CD4-positive, alpha-beta T cell (primary cell): Measurements from ENCODE around the gene ESX1. TPM values are rescaled to one million over a fixed set of nuclear protein-coding genes. Genes with fewer than 3 reads are reported as not detected.

ENCODE experiments used
- ATAC-seq: fragments of 200-7000 bp; cut with Tn5 transposase; one replicate; pipeline ENCODE4 v1.10.0; 2022; ENCODE audit warnings: mild to moderate bottlenecking; ENCODE audit not compliant: poor library complexity
- CTCF ChIA-PET: fragments of 350-600 bp; sonication (Branson Sonifier 250); formaldehyde crosslinking; loops from one replicate; lab custom pipeline; 2021; ENCODE audit warnings: antibody characterized with exemption, inconsistent platforms; lab: Charles Lee
- POLR2A ChIA-PET: fragments of 350-600 bp; sonication (Branson Sonifier 250); formaldehyde crosslinking; loops from one replicate; lab custom pipeline; 2021; ENCODE audit warnings: antibody characterized with exemption, inconsistent platforms; lab: Charles Lee
- DNase-seq, 14 experiments: peaks; one replicate each; pipeline ENCODE4 v3.0.0-alpha.2; 2013 to 2020; ENCODE audit warnings: mixed read lengths in 2 of 14
- H3K27ac ChIP-seq, 2 donors: one replicate each; pipeline versions ENCODE4 v1.5.1 to v1.7.0; 2013; ENCODE audit warnings: low read length in 2 of 2, low read depth in 1 of 2, mild to moderate bottlenecking in 1 of 2
- H3K27me3 ChIP-seq, 2 experiments: 1 replicate in 1 of 2; 2 replicates in 1 of 2; pipeline versions ENCODE4 v1.6.1 to v1.7.0; 2013; ENCODE audit warnings: low read length in 2 of 2, control low read depth in 1 of 2, mild to moderate bottlenecking in 1 of 2, moderate library complexity in 1 of 2; ENCODE audit not compliant: insufficient read depth in 2 of 2, control insufficient read depth in 1 of 2
- H3K36me3 ChIP-seq: one replicate; pipeline ENCODE4 v1.6.1; 2013; ENCODE audit warnings: low read length, control low read depth; ENCODE audit not compliant: insufficient read depth
- H3K4me1 ChIP-seq: one replicate; pipeline ENCODE4 v1.6.1; 2013; ENCODE audit warnings: low read length, control low read depth; ENCODE audit not compliant: insufficient read depth
- H3K4me3 ChIP-seq: one replicate; pipeline ENCODE4 v1.5.1; 2013; ENCODE audit warnings: mild to moderate bottlenecking, low read length, moderate library complexity
- H3K9me3 ChIP-seq, 2 experiments: 1 replicate in 1 of 2; 2 replicates in 1 of 2; pipeline versions ENCODE4 v1.6.1 to v1.7.0; 2013; ENCODE audit warnings: low read length in 2 of 2, mild to moderate bottlenecking in 2 of 2, control low read depth in 1 of 2, moderate library complexity in 1 of 2; ENCODE audit not compliant: control insufficient read depth in 1 of 2, insufficient read depth in 1 of 2
- H3K27ac Mint-ChIP-seq: one replicate; pipeline ENCODE4 v1.8.0; 2020; ENCODE audit warnings: mixed read lengths
- H3K27me3 Mint-ChIP-seq: one replicate; pipeline ENCODE4 v1.8.0; 2021; ENCODE audit warnings: mixed read lengths
- H3K36me3 Mint-ChIP-seq: one replicate; pipeline ENCODE4 v1.8.0; 2021; ENCODE audit warnings: low read depth, mixed read lengths
- H3K4me1 Mint-ChIP-seq: one replicate; pipeline ENCODE4 v1.8.0; 2021; ENCODE audit warnings: low read depth, mixed read lengths
- H3K4me3 Mint-ChIP-seq: one replicate; pipeline ENCODE4 v1.8.0; 2020; ENCODE audit warnings: mild to moderate bottlenecking, mixed read lengths
- H3K9me3 Mint-ChIP-seq: one replicate; pipeline ENCODE4 v1.8.0; 2020; ENCODE audit warnings: mixed read lengths
- intact Hi-C, 2 experiments: fragments of 100-400 bp; cut with DNase I in 1 of 2; cut with micrococcal nuclease in 1 of 2; formaldehyde crosslinking; loops; one replicate each; pipeline versions ENCODE4 v1.15.1 to v1.9.0; 2023 to 2025; cut with DNase I, micrococcal nuclease
- total RNA-seq, 174 experiments: library from RNA in 2 of 174; stranded (reverse) in 2 of 174; gene quantifications; one replicate each; pipeline ENCODE4 v1.2.3 and lab custom pipeline; 2021 to 2026
- TF ChIP-seq, protein P1 (sequence below): fragments of 200-600 bp; IDR thresholded peaks from one replicate; pipeline ENCODE4 v1.8.0; 2022; ENCODE audit warnings: antibody characterized with exemption, mild to moderate bottlenecking

ESX1 gene
- total RNA-seq, 2 experiments from 2014 or later, result not detected

DNA sequence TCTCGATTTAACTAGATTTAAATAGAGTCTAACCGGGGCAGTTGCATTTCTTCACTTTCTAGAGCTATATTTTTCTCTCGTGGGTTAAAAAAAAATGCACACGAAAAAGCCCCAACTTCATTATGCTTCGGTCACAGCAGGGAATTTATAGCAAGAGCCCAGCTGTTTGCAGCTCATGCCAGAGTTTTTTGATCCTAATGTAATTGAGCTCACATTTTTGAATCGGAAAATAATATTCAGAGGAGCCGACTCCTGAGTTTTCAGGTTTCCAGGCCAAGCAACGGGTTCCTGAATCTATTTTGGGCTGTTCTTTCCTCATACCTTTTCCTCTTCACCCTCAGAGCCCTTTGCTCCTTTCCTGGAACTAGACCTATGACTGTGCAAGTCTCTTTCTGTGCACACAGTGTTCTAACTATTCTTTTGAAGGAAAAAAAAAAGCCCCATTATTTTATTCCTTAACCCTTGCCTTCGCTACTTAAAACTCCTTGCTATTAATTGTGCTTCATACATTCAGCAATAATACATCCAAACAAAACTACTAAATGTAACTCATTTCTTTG, 27.5 kb upstream of the ESX1 start:
- H3K27me3 Mint-ChIP-seq, result peaks cover 20% of the 10 kb centered on the region
- no peaks in the 10 kb centered on the region for H3K9me3 Mint-ChIP-seq
- intact Hi-C loops, result no loop called here
- ChIA-PET CTCF (interaction anchor here (1.2 kb wide), 1 partner anchor 12 kb away, joined by 3 read pairs; no protein-coding TSS in a partner anchor), POLR2A (no interaction called here)
- Histone ChIP-seq H3K27me3 (no peaks in the 10 kb centered on the region), H3K27ac (no peak overlapping the region), H3K4me3 (no peak overlapping the region), H3K9me3 (no peaks in the 10 kb centered on the region), H3K36me3 (no peaks in the 10 kb centered on the region), H3K4me1 (no peaks in the 10 kb centered on the region)
- TF ChIP-seq, protein P1, sequence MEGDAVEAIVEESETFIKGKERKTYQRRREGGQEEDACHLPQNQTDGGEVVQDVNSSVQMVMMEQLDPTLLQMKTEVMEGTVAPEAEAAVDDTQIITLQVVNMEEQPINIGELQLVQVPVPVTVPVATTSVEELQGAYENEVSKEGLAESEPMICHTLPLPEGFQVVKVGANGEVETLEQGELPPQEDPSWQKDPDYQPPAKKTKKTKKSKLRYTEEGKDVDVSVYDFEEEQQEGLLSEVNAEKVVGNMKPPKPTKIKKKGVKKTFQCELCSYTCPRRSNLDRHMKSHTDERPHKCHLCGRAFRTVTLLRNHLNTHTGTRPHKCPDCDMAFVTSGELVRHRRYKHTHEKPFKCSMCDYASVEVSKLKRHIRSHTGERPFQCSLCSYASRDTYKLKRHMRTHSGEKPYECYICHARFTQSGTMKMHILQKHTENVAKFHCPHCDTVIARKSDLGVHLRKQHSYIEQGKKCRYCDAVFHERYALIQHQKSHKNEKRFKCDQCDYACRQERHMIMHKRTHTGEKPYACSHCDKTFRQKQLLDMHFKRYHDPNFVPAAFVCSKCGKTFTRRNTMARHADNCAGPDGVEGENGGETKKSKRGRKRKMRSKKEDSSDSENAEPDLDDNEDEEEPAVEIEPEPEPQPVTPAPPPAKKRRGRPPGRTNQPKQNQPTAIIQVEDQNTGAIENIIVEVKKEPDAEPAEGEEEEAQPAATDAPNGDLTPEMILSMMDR, result no peak
- DNase-seq (no peak), ATAC-seq (no peak)
- H3K36me3 Mint-ChIP-seq, result no peaks in the 10 kb centered on the region
- H3K4me3 Mint-ChIP-seq, result no peak overlapping the region
- H3K4me1 Mint-ChIP-seq, result no peaks in the 10 kb centered on the region
- H3K27ac Mint-ChIP-seq, result no peak overlapping the region

DNA sequence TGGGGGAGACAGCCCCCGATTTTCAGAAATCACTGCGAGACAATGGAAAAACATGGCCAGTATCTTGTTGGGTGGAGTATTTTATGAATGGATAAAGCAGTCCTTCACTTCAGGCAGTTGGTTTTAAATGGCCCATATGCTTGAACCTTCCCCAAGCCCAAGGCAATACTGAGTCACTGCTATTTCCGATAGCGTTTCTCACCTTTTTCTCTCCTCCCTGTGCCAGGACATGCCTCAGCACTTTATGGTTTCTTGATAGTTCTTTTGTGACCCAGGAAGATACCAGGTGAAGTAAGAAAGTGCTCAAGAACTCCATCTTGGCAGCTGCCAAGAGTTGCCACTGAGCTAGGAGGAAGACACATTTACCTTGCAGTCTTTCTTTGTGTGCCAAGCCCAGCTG, 26.8 kb upstream of the ESX1 start:
- TF ChIP-seq, protein P1, result no peak
- no peak overlapping the region for H3K27ac Mint-ChIP-seq
- H3K27me3 Mint-ChIP-seq, result peaks cover 16% of the 10 kb centered on the region
- ATAC-seq, result no peak
- H3K4me1 Mint-ChIP-seq, result no peaks in the 10 kb centered on the region
- POLR2A ChIA-PET, result no interaction called here
- H3K27me3 ChIP-seq, result peaks cover 0 to 4% of the 10 kb centered on the region in 2 experiments
- no peaks in the 10 kb centered on the region for H3K9me3 Mint-ChIP-seq
- no peaks in the 10 kb centered on the region for H3K36me3 Mint-ChIP-seq
- intact Hi-C loops, result no loop called here
- no peak overlapping the region for H3K4me3 ChIP-seq
- no peak overlapping the region for H3K27ac ChIP-seq
- CTCF ChIA-PET, result interaction anchor here (1.2 kb wide), 1 partner anchor 11 kb away, joined by 3 read pairs; no protein-coding TSS in a partner anchor
- DNase-seq, result no peak
- H3K4me1 ChIP-seq, result no peaks in the 10 kb centered on the region
- no peak overlapping the region for H3K4me3 Mint-ChIP-seq
- no peaks in the 10 kb centered on the region for H3K36me3 ChIP-seq
- no peaks in the 10 kb centered on the region for H3K9me3 ChIP-seq

DNA sequence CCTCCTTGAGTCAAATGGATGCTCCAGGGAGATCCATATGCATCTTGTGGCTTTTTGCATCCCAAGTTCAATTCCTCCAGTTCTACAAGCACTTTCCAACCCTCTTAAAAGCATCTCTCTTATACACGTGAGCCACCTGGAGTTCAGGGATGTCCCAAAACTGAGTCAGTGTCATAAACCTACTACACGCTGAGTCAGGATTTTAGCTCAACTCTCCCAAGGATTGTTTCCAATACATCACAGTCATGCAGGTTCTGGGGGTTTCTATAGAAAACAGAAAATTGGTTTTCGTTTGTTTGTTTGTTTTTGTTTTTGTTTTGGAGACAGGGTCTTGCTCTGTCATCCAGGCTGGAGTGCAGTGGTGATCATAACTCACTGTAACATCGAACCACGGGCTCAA, 25.9 kb upstream of the ESX1 start:
- no peak overlapping the region for H3K4me3 Mint-ChIP-seq
- Histone ChIP-seq H3K9me3 (no peaks in the 10 kb centered on the region), H3K36me3 (no peaks in the 10 kb centered on the region), H3K4me1 (no peaks in the 10 kb centered on the region), H3K4me3 (no peak overlapping the region), H3K27me3 (peaks cover 2 to 4% of the 10 kb centered on the region in 2 experiments), H3K27ac (no peak overlapping the region)
- H3K4me1 Mint-ChIP-seq, result no peaks in the 10 kb centered on the region
- H3K27ac Mint-ChIP-seq, result no peak overlapping the region
- ChIA-PET POLR2A (no interaction called here), CTCF (no interaction called here)
- DNase-seq (no peak), ATAC-seq (no peak)
- TF ChIP-seq, protein P1, result no peak
- H3K9me3 Mint-ChIP-seq, result no peaks in the 10 kb centered on the region
- H3K27me3 Mint-ChIP-seq, result peaks cover 16% of the 10 kb centered on the region
- intact Hi-C loops, result no loop called here
- no peaks in the 10 kb centered on the region for H3K36me3 Mint-ChIP-seq
